ENCODE results near the gene KCNIP2.

The KCNIP2 gene

GRCh38 chr10:101781984-101782810 is 61.4 kb downstream of the KCNIP2 start:
- no peak for DNase-seq

- no peak for DNase-seq
Observed at GRCh38 chr10:101781655-101781983, 62.0 kb downstream of the KCNIP2 start.

- DNase-seq = peak; percentile 87
Observed at GRCh38 chr10:101780818-101781654, 62.6 kb downstream of the KCNIP2 start.

- peak; percentile 7 for DNase-seq
Observed at GRCh38 chr10:101780187-101780817, 63.3 kb downstream of the KCNIP2 start.

- DNase-seq = peak; percentile 91
Observed at GRCh38 chr10:101779544-101780186, 63.9 kb downstream of the KCNIP2 start.

GRCh38 chr10:101778781-101779543 is 64.6 kb downstream of the KCNIP2 start:
- peak; percentile 36 for DNase-seq

- no peak for DNase-seq
Observed at GRCh38 chr10:101778151-101778780, 65.3 kb downstream of the KCNIP2 start.

GRCh38 chr10:101777619-101778145 is 65.9 kb downstream of the KCNIP2 start:
- no peak for DNase-seq

GRCh38 chr10:101776161-101776817 is 67.3 kb downstream of the KCNIP2 start:
- DNase-seq = no peak
